Esophagus squamous epithelium (tissue), 5 donors: Measurements from ENCODE around the gene ITGB5. TPM values are rescaled to one million over a fixed set of nuclear protein-coding genes. Genes with fewer than 3 reads are reported as not detected.

ENCODE experiments used
- DNase-seq: peaks from one replicate; lab custom pipeline; 2025; lab: John Stamatoyannopoulos, UW
- H3K27ac ChIP-seq, 4 donors: fragments of 200-600 bp; sonication (generic); one replicate each; pipeline ENCODE4 v1.5.1; 2016 to 2019; ENCODE audit warnings: mild to moderate bottlenecking in 1 of 4
- H3K27me3 ChIP-seq, 4 donors: fragments of 200-600 bp; sonication (generic); 1 replicate in 3 of 4; 2 replicates in 1 of 4; pipeline versions ENCODE4 v1.5.1 to v1.6.0; 2017 to 2021; ENCODE audit warnings: antibody characterized with exemption in 1 of 4
- H3K36me3 ChIP-seq, 3 donors: fragments of 200-600 bp; sonication (generic); one replicate each; pipeline ENCODE4 v1.5.1; 2016 to 2019
- H3K4me1 ChIP-seq, 3 donors: fragments of 200-600 bp; sonication (generic); one replicate each; pipeline ENCODE4 v1.5.1; 2017 to 2019
- H3K4me3 ChIP-seq, 4 donors: fragments of 200-600 bp; sonication (generic); 1 replicate in 3 of 4; 2 replicates in 1 of 4; pipeline ENCODE4 v1.5.1; 2016 to 2019; ENCODE audit warnings: mild to moderate bottlenecking in 2 of 4, moderate library complexity in 1 of 4
- H3K9me3 ChIP-seq, 3 donors: fragments of 200-600 bp; sonication (generic); one replicate each; pipeline ENCODE4 v1.5.1; 2016 to 2019
- POLR2A ChIP-seq, 4 donors: fragments of 450-650 bp; IDR thresholded peaks; one replicate each; pipeline ENCODE4 v1.6.1; 2017; ENCODE audit warnings: antibody characterized with exemption in 4 of 4, mild to moderate bottlenecking in 4 of 4, moderate library complexity in 3 of 4
- WGBS, 2 donors: methylation state at CpG; one replicate each; pipeline ENCODE4 v1.1.5; 2018; 5-methylcytosine and 5-hydroxymethylcytosine counted together
- intact Hi-C: fragments of 100-400 bp; cut with DNase I; formaldehyde crosslinking; loops from one replicate; pipeline ENCODE4 v1.15.0; 2022
- total RNA-seq, 4 donors: library from RNA; depleted of rRNA; stranded (reverse); fragments of >200 nt; gene quantifications; one replicate each; pipeline ENCODE4 v1.1.0, GENCODE V29; 2016
- TF ChIP-seq, protein P1 (sequence below), 6 experiments: fragments of 450-650 bp in 4 of 6; fragments of 200-600 bp in 2 of 6; sonication (generic) in 2 of 6; IDR thresholded peaks; one replicate each; pipeline ENCODE4 v1.5.1; 2016 to 2019; ENCODE audit warnings: antibody characterized with exemption in 6 of 6, mild to moderate bottlenecking in 4 of 6, moderate library complexity in 4 of 6
- donor health status: DM: yes; HTN: yes; CAD: no.

The ITGB5 gene
- total RNA-seq, 4 donors from 2014 or later, result 68.4 to 114 (median 79.7) TPM

DNA sequence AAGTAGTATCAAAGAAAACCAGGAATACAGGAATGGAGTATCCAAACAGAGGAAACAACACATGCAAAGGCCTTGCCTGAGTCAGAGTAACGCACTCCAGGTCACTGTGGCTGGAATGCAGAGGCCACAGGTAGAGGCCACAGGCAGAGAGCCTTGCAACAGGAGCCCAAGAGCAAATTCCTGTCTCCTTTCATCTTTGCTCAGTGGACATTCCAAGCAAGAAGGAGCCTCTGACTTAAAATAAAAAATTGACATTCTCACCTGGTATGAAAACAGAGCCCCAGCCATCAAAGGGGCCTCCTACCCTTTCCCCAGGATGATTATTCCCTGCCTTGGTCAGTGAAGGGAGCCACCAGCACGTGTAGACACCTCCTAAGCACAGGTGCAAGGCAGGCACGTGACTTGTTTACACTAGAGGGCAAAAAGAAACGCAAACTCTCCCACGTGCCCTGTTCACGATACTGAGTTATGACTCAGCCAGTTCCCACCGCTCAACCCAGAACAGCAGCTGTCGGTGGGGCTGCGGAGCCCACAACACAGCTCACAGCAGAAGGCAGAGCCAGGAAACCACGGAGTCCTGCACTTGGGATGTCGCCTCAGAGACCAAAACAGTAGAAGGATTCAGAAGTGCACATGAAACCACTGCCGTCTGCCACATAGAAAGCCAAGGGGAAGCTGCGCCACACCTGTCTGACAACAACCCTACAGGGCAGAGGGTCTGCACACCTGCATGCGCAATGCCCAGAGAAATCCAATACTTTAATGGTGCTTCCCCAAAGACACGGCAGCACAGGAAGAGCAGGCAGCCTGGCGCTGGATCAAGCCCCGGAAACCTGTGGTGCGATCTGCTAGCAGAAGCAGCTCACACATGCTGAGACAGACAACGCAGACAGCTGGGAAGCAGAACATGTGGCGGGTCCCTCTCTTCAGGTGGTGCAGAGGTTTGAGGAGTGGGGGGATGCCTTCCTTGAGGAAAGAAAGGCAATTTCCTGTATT is 52.1 kb downstream of the ITGB5 start:
- peak overlapping the region in 3 of 4 donors; percentile 9 to 33 (median 16) for H3K4me3 ChIP-seq
- intact Hi-C loops, result no loop called here
- 21 to 22% methylated on average over 9 to 16 of the region's 20 CpGs for WGBS, 2 donors

DNA sequence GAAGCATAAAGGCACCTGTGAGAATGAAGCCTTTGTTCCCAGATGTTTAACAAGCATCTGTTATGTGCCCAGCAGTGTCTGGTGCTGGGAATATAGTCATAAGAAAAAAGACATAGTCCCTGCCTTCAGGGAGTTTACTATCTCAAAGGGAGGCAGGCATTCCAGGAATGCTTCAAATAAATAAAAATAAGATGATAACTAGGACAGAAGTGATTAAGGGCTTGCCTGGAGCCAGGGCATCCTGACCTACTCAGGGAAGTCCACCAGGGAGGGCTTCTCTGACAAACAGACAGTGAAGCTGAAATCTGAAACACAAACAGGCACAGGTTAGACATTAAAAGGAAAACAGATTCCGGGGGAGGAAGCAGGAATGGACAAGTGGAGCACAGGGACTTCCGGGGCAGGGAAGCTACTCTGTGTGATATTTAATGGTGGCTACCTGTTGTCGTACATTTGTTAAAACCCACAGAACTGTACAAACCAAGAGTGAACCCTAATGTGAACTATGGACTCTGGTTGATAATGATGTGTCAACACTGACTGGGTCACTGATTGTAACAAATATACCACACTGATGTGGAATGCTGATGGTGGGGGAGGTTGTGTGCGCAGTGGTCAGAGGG is 53.3 kb downstream of the ITGB5 start:
- H3K4me1 ChIP-seq, result peaks cover 30 to 93% (median 45%) of the 10 kb centered on the region in 3 donors
- TF ChIP-seq POLR2A (IDR thresholded peaks at IDR 0.05), result no peak
- TF ChIP-seq, protein P1, sequence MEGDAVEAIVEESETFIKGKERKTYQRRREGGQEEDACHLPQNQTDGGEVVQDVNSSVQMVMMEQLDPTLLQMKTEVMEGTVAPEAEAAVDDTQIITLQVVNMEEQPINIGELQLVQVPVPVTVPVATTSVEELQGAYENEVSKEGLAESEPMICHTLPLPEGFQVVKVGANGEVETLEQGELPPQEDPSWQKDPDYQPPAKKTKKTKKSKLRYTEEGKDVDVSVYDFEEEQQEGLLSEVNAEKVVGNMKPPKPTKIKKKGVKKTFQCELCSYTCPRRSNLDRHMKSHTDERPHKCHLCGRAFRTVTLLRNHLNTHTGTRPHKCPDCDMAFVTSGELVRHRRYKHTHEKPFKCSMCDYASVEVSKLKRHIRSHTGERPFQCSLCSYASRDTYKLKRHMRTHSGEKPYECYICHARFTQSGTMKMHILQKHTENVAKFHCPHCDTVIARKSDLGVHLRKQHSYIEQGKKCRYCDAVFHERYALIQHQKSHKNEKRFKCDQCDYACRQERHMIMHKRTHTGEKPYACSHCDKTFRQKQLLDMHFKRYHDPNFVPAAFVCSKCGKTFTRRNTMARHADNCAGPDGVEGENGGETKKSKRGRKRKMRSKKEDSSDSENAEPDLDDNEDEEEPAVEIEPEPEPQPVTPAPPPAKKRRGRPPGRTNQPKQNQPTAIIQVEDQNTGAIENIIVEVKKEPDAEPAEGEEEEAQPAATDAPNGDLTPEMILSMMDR (IDR thresholded peaks at IDR 0.05), result no peak
- no peaks in the 10 kb centered on the region for H3K9me3 ChIP-seq
- peaks cover 0 to 44% (median 0%) of the 10 kb centered on the region in 3 donors for H3K36me3 ChIP-seq
- DNase-seq, result no peak
- H3K27me3 ChIP-seq, result no peaks in the 10 kb centered on the region
- H3K4me3 ChIP-seq, result no peak overlapping the region
- 87% methylated on average over 4 of the region's 4 CpGs for WGBS, 2 donors
- intact Hi-C loops, result no loop called here
- H3K27ac ChIP-seq, result peak overlapping the region in 3 of 4 donors; percentile 32 to 76 (median 63)

More for the DNA sequence above, 52.1 kb downstream of the ITGB5 start:
- Histone ChIP-seq H3K36me3 (peaks cover 0 to 47% (median 0%) of the 10 kb centered on the region in 3 donors), H3K27me3 (no peaks in the 10 kb centered on the region), H3K27ac (peak overlapping the region; percentile 55 to 76 (median 70)), H3K9me3 (no peaks in the 10 kb centered on the region), H3K4me1 (peaks cover 30 to 85% (median 45%) of the 10 kb centered on the region in 3 donors)
- TF ChIP-seq POLR2A (IDR thresholded peaks at IDR 0.05), result peak in 1 of 4 donors; percentile 16
- TF ChIP-seq, protein P1 (IDR thresholded peaks at IDR 0.05), result no peak
- DNase-seq, result no peak

DNA sequence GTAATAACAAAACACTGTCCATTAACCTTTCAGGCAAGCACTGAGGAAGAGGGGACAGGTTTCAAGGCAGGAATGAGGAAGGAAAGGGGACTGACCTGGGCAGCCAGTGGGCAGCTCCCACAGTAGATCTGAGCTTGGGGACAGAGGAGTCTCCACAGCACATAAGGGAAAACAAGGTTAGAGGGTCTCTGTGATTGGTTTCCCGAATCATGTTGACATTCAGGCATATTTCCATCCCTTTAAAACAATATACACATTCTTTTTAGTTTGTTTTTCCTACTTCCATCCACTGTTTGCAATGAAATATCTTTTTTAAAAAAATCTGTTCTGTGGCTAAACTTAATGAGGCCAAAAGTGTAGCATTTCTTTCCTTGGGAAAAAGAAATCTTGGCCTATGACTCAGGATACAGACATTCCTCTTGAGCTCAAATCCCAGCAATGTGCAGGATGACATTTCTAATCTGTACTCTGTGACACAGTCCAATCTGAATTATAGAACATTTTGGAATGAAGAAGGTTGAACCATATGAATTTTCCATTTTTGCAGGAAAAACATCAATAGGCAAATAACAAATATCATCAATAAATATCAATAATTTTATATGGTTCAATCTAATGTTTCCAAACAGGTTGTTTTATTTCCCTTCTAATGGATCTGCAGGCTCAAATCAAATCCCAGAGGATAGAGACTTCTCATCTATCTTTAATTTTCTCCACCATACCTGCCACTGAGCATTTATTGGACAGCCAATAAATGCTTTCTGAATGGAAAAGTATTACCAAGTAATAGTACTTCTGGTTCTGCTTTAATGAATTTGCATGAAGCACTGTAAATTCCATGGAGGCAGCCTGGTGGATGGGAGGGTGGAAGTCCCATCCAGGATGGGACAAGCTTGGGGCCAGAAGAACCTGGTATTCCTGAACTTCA is 54.1 kb downstream of the ITGB5 start:
- Histone ChIP-seq H3K36me3 (peaks cover 0 to 43% (median 0%) of the 10 kb centered on the region in 3 donors), H3K4me3 (no peak overlapping the region), H3K27ac (peak overlapping the region; percentile 19 to 76 (median 61)), H3K27me3 (no peaks in the 10 kb centered on the region), H3K4me1 (peaks cover 30 to 93% (median 45%) of the 10 kb centered on the region in 3 donors), H3K9me3 (no peaks in the 10 kb centered on the region)
- intact Hi-C loops, result no loop called here
- no peak for DNase-seq
- 54 to 74% methylated on average over 1 of the region's 1 CpG for WGBS, 2 donors
- TF ChIP-seq, protein P1 (IDR thresholded peaks at IDR 0.05), result no peak
- no peak for TF ChIP-seq POLR2A (IDR thresholded peaks at IDR 0.05)

DNA sequence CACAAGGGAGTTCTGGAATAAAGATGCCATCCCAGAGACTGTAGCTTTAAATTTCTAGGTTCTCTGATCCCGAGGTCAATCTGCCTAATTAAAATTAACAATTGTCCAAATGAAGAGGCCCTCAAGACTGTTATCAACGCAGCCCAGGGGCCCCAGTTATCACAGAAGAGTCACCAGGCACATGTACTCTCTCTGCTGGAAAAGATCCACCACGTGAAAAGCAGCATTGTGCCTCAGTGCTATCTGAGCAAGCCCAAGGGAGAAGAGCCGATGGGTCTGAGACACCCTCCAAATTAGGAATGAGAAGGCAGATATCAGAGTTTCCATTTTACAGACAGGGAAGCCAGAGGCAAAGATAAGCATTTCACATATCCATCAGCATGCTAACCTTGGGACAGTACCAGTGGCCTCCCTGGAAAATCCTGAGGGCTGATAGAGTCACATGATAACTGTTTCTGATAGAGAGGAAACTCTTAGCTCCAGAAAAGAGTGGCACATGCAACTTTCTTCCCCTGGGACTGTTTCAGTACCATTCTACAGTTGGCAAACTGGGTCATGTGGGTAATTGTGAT is 55.5 kb downstream of the ITGB5 start:
- H3K36me3 ChIP-seq, result peaks cover 0 to 43% (median 0%) of the 10 kb centered on the region in 3 donors
- 59 to 83% methylated on average over 3 to 4 of the region's 4 CpGs for WGBS, 2 donors
- no peak for TF ChIP-seq POLR2A (IDR thresholded peaks at IDR 0.05)
- TF ChIP-seq, protein P1 (IDR thresholded peaks at IDR 0.05), result no peak
- no peak for DNase-seq
- H3K4me1 ChIP-seq, result peaks cover 18 to 93% (median 44%) of the 10 kb centered on the region in 3 donors
- no peaks in the 10 kb centered on the region for H3K27me3 ChIP-seq
- H3K27ac ChIP-seq, result peak overlapping the region; percentile 19 to 68 (median 61)
- H3K9me3 ChIP-seq, result no peaks in the 10 kb centered on the region
- intact Hi-C loops, result no loop called here
- H3K4me3 ChIP-seq, result no peak overlapping the region
